IMR-90 (cell line): ENCODE measurements around the gene TP53TG5. TPM values are rescaled to one million over a fixed set of nuclear protein-coding genes. Genes with fewer than 3 reads are reported as not detected.

Source experiments
- ATAC-seq: fragments of 200-7000 bp; cut with Tn5 transposase; 2 replicates; pipeline ENCODE4 v1.9.1; 2020; ENCODE audit warnings: low read depth, mild to moderate bottlenecking, moderate library complexity
- BruUV-seq: library from RNA; stranded (reverse); fragments of 400-500 nt; replicated peaks from 2 replicates; lab custom pipeline; 2021; lab: Mats Ljungman, UMichigan
- CTCF ChIA-PET: fragments of 300-600 bp; formaldehyde crosslinking; extraction: SDS; loops from one replicate; lab custom pipeline; 2021; ENCODE audit warnings: antibody characterized with exemption; lab: Yijun Ruan, JAX
- POLR2A ChIA-PET: fragments of 300-600 bp; sonication (Branson Sonifier 250); formaldehyde crosslinking; loops from one replicate; lab custom pipeline; 2022; ENCODE audit warnings: antibody characterized with exemption; ENCODE audit not compliant: unreplicated experiment; lab: Charles Lee
- DNase-seq: peaks from one replicate; pipeline ENCODE4 v3.0.0; 2013
- H2AFZ ChIP-seq: replicated peaks from 2 replicates; pipeline ENCODE3; 2013; ENCODE audit warnings: low read length, mild to moderate bottlenecking; ENCODE audit not compliant: poor library complexity
- H2AK5ac ChIP-seq: 2 replicates; pipeline ENCODE4 v1.6.1; 2013; ENCODE audit warnings: low read depth, low read length, inconsistent platforms
- H2AK9ac ChIP-seq: replicated peaks from 2 replicates; pipeline ENCODE3; 2013; ENCODE audit warnings: mild to moderate bottlenecking, low read depth, low read length, moderate library complexity; ENCODE audit not compliant: poor library complexity
- H2BK120ac ChIP-seq: 2 replicates; pipeline ENCODE4 v1.6.1; 2013; ENCODE audit warnings: low read depth, low read length, inconsistent platforms
- H2BK15ac ChIP-seq: 3 replicates; pipeline ENCODE4 v1.6.1; 2013; ENCODE audit warnings: low read depth, low read length, inconsistent platforms
- H2BK20ac ChIP-seq: 2 replicates; pipeline ENCODE4 v1.6.1; 2013; ENCODE audit warnings: low read depth, mild to moderate bottlenecking, inconsistent platforms, low read length, moderate library complexity
- H2BK5ac ChIP-seq: 2 replicates; pipeline ENCODE4 v1.6.1; 2013; ENCODE audit warnings: mild to moderate bottlenecking, low read depth, low read length, inconsistent platforms; ENCODE audit not compliant: poor library complexity, severe bottlenecking
- H3K14ac ChIP-seq: replicated peaks from 2 replicates; pipeline ENCODE4 v1.6.1; 2013; ENCODE audit warnings: low read depth, low read length, inconsistent platforms
- H3K18ac ChIP-seq: 2 replicates; pipeline ENCODE4 v1.6.1; 2013; ENCODE audit warnings: low read depth, low read length, control low read depth
- H3K23ac ChIP-seq: 2 replicates; pipeline ENCODE4 v1.6.1; 2013; ENCODE audit warnings: low read depth, low read length, inconsistent platforms
- H3K27ac ChIP-seq: 2 replicates; pipeline ENCODE4 v1.5.1; 2013; ENCODE audit warnings: mild to moderate bottlenecking, control low read depth, low read length; ENCODE audit not compliant: insufficient read depth
- H3K27me3 ChIP-seq: 2 replicates; pipeline ENCODE4 v1.6.1; 2013; ENCODE audit warnings: low read length; ENCODE audit not compliant: control insufficient read depth, insufficient read depth
- H3K36me3 ChIP-seq: 2 replicates; pipeline ENCODE4 v1.6.1; 2013; ENCODE audit warnings: low read length, mixed read lengths; ENCODE audit not compliant: control insufficient read depth, insufficient read depth
- H3K4ac ChIP-seq: 2 replicates; pipeline ENCODE4 v1.6.1; 2013; ENCODE audit warnings: low read depth, low read length, inconsistent platforms
- H3K4me1 ChIP-seq: 2 replicates; pipeline ENCODE4 v1.6.1; 2013; ENCODE audit warnings: low read length, mixed read lengths; ENCODE audit not compliant: control insufficient read depth, insufficient read depth
- H3K4me2 ChIP-seq: 2 replicates; pipeline ENCODE4 v1.6.1; 2013; ENCODE audit warnings: low read depth, mild to moderate bottlenecking, control low read depth, low read length, moderate library complexity
- H3K4me3 ChIP-seq: 2 replicates; pipeline ENCODE4 v1.5.1; 2013; ENCODE audit warnings: low read depth, mild to moderate bottlenecking, control low read depth, low read length, moderate library complexity; ENCODE audit not compliant: insufficient read depth
- H3K56ac ChIP-seq: 2 replicates; pipeline ENCODE4 v1.6.1; 2013; ENCODE audit warnings: low read length, inconsistent platforms; ENCODE audit not compliant: insufficient read depth; ENCODE audit errors: extremely low read depth
- H3K79me1 ChIP-seq, 2 experiments: 2 replicates each; pipeline ENCODE4 v1.6.1; 2013; ENCODE audit warnings: low read length in 2 of 2, inconsistent platforms in 1 of 2, low read depth in 1 of 2
- H3K9ac ChIP-seq: 2 replicates; pipeline ENCODE4 v1.6.1; 2013; ENCODE audit warnings: low read depth, low read length, control low read depth
- H3K9me1 ChIP-seq: 2 replicates; pipeline ENCODE4 v1.6.1; 2013; ENCODE audit warnings: low read length, inconsistent platforms; ENCODE audit not compliant: insufficient read depth
- H3K9me3 ChIP-seq: 2 replicates; pipeline ENCODE4 v1.6.1; 2013; ENCODE audit warnings: low read length; ENCODE audit not compliant: control insufficient read depth, insufficient read depth
- H4K20me1 ChIP-seq: 2 replicates; pipeline ENCODE4 v1.6.1; 2013; ENCODE audit warnings: low read length, inconsistent platforms; ENCODE audit not compliant: insufficient read depth
- H4K5ac ChIP-seq: 2 replicates; pipeline ENCODE4 v1.6.1; 2013; ENCODE audit warnings: mild to moderate bottlenecking, low read depth, low read length, control low read depth
- H4K8ac ChIP-seq, 2 experiments: 2 replicates each; pipeline ENCODE4 v1.6.1; 2013; ENCODE audit warnings: low read depth in 2 of 2, low read length in 2 of 2, control low read depth in 1 of 2, inconsistent platforms in 1 of 2
- H4K91ac ChIP-seq: 2 replicates; pipeline ENCODE4 v1.6.1; 2013; ENCODE audit warnings: low read depth, low read length, inconsistent platforms; ENCODE audit not compliant: insufficient read depth
- BHLHE40 ChIP-seq: fragments of 150-350 bp; IDR thresholded peaks from 2 replicates; pipeline ENCODE4 v1.6.1; 2016; ENCODE audit warnings: mild to moderate bottlenecking, low read depth, low read length
- CEBPB ChIP-seq: IDR thresholded peaks from 2 replicates; pipeline ENCODE4 v1.6.1; 2012; ENCODE audit warnings: low read depth, low read length, improper control_type of control experiment
- CHD1 ChIP-seq: IDR thresholded peaks from 2 replicates; pipeline ENCODE4 v1.6.1; 2012; ENCODE audit warnings: low read depth, low read length, improper control_type of control experiment
- CTCF ChIP-seq: conservative IDR thresholded peaks from 2 replicates; pipeline ENCODE4 v1.5.1; 2012; ENCODE audit warnings: mild to moderate bottlenecking, low read depth, low read length, improper control_type of control experiment
- MAFK ChIP-seq: IDR thresholded peaks from 2 replicates; pipeline ENCODE4 v1.6.1; 2012; ENCODE audit warnings: low read depth, low read length, improper control_type of control experiment
- MAZ ChIP-seq: IDR thresholded peaks from 2 replicates; pipeline ENCODE4 v1.6.1; 2012; ENCODE audit warnings: low read depth, mild to moderate bottlenecking, low read length, improper control_type of control experiment, moderate library complexity, borderline replicate concordance
- MXI1 ChIP-seq: IDR thresholded peaks from 2 replicates; pipeline ENCODE4 v1.6.1; 2012; ENCODE audit warnings: low read depth, mild to moderate bottlenecking, low read length, moderate library complexity, borderline replicate concordance
- NFE2L2 ChIP-seq: fragments of 150-350 bp; IDR thresholded peaks from 2 replicates; pipeline ENCODE4 v1.6.1; 2016; ENCODE audit warnings: low read depth, mild to moderate bottlenecking, low read length
- RCOR1 ChIP-seq: IDR thresholded peaks from 2 replicates; pipeline ENCODE4 v1.6.1; 2012; ENCODE audit warnings: mild to moderate bottlenecking, low read length, improper control_type of control experiment; ENCODE audit not compliant: insufficient replicate concordance
- SMC3 ChIP-seq: fragments of 150-350 bp; IDR thresholded peaks from 2 replicates; pipeline ENCODE4 v1.6.1; 2016; ENCODE audit warnings: low read depth, mild to moderate bottlenecking, antibody characterized with exemption, low read length, moderate library complexity
- USF2 ChIP-seq: fragments of 150-350 bp; IDR thresholded peaks from 2 replicates; pipeline ENCODE4 v1.6.1; 2017; ENCODE audit warnings: mild to moderate bottlenecking, antibody characterized with exemption, low read length, low read depth
- WGBS, 2 experiments: methylation state at CpG; one replicate each; pipeline versions ENCODE4 v1.1.5 to v1.1.7; 2013; ENCODE audit warnings: missing lambda C conversion rate in 2 of 2; ENCODE audit not compliant: insufficient read length in 1 of 2; ENCODE audit errors: extremely low coverage in 2 of 2; 5-methylcytosine and 5-hydroxymethylcytosine counted together
- dilution Hi-C: fragments of 300-500 bp; cut with HindIII; formaldehyde crosslinking; loops from one replicate; pipeline ENCODE4 v1.14.3; 2018; ENCODE audit warnings: low sequenced_read_pairs; ENCODE audit not compliant: unreplicated experiment
- in situ Hi-C: fragments of 300-500 bp; cut with MboI; formaldehyde crosslinking; loops from 3 replicates; pipeline ENCODE4 v1.14.3; 2019; ENCODE audit warnings: low sequenced_read_pairs, inconsistent platforms, mixed read lengths
- intact Hi-C: fragments of 100-400 bp; cut with micrococcal nuclease; formaldehyde crosslinking; loops from 2 replicates; pipeline ENCODE4 v1.10.0; 2022
- polyA plus RNA-seq, 3 experiments: library from polyadenylated mRNA; depleted of rRNA; stranded (reverse); fragments of >200 nt; gene quantifications; 2 replicates each; pipeline ENCODE4 v1.2.3, GENCODE V29; 2012; ENCODE audit warnings: low replicate concordance in 1 of 3
- total RNA-seq: library from RNA; depleted of rRNA; stranded (reverse); fragments of >200 nt; gene quantifications from 2 replicates; pipeline ENCODE4 v1.2.3, GENCODE V29; 2012
- TF ChIP-seq, protein P1 (sequence below): fragments of 150-350 bp; IDR thresholded peaks from 2 replicates; pipeline ENCODE4 v1.6.1; 2016; ENCODE audit warnings: low read depth, mild to moderate bottlenecking, low read length, moderate library complexity, borderline replicate concordance

The TP53TG5 gene
- total and polyA plus RNA-seq, 2 of the 4 experiments (the other 2 are of a cell fraction), result not detected

- no peak for TF ChIP-seq BHLHE40
Measured at GRCh38 chr20:45372646-45373352, 5.3 kb downstream of the TP53TG5 start (continued).

DNA sequence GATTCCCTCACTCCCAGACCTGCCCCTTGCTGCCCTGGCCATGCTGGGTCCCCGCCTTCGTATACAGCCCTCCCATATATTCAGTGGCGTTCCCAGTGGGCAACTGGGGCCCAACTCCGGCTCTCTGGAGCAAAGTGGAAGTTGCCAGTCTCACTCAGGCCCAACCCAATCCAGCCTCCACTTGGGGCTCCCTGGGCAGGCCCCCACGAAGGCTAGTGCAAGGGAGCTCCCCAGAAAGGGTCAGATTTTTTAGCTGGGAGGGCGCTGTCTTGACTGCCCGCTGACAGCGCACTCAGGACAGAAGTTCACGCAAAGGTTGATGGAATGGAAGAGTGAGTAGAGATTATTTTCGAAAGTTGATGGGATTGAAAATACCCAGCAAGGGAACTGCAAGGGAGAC, 5.9 kb downstream of the TP53TG5 start:
- DNase-seq, result no peak
- Histone ChIP-seq H2AFZ (peak overlapping the region; percentile 37), H2AK5ac (no peak overlapping the region), H3K23ac (no peak overlapping the region), H2BK120ac (no peak overlapping the region), H3K14ac (no peak overlapping the region), H3K27me3 (no peaks in the 10 kb centered on the region), H4K91ac (no peak overlapping the region), H4K8ac (no peak overlapping the region), H3K9me1 (no peaks in the 10 kb centered on the region), H3K56ac (no peak overlapping the region), H3K4me1 (no peaks in the 10 kb centered on the region; the same call in 1 of the 2 replicates), H3K4me2 (no peak overlapping the region), H2BK5ac (no peak overlapping the region), H4K20me1 (no peaks in the 10 kb centered on the region), H3K18ac (no peak overlapping the region), H3K4ac (no peak overlapping the region), H3K9me3 (no peaks in the 10 kb centered on the region), H3K79me1 (peaks cover 0 to 3% of the 10 kb centered on the region in 2 experiments; a peak in 2 of 4 replicates), H2BK20ac (no peak overlapping the region), H2BK15ac (no peak overlapping the region), H4K5ac (no peak overlapping the region), H3K36me3 (peaks cover 7% of the 10 kb centered on the region), H2AK9ac (no peak overlapping the region), H3K4me3 (no peak overlapping the region), H3K9ac (no peak overlapping the region), H3K27ac (no peak overlapping the region)
- in situ Hi-C loops (no loop called here), dilution Hi-C loops (no loop called here), intact Hi-C loops (no loop called here)
- WGBS, 2 experiments, result 70% methylated on average over 5 of the region's 10 CpGs; no CpG with 5 or more reads in 1 of the 2 experiments
- ChIA-PET CTCF (interaction anchor here (1.3 to 2.1 kb wide), 3 partner anchors 9 to 399 kb away, joined by 3 to 6 read pairs (median 5); partner anchors contain the start of gene SYS1), POLR2A (interaction anchor here (1.2 kb wide), 1 partner anchor 9 kb away, joined by 4 read pairs; the partner anchor contains the start of gene SYS1)
- ATAC-seq, result no peak
- no TSS peak for BruUV-seq
- TF ChIP-seq CTCF (no peak), USF2 (no peak), RCOR1 (no peak), MXI1 (no peak), MAFK (no peak), SMC3 (no peak), CEBPB (no peak), NFE2L2 (no peak), CHD1 (no peak), BHLHE40 (no peak), MAZ (no peak)
- TF ChIP-seq, protein P1, sequence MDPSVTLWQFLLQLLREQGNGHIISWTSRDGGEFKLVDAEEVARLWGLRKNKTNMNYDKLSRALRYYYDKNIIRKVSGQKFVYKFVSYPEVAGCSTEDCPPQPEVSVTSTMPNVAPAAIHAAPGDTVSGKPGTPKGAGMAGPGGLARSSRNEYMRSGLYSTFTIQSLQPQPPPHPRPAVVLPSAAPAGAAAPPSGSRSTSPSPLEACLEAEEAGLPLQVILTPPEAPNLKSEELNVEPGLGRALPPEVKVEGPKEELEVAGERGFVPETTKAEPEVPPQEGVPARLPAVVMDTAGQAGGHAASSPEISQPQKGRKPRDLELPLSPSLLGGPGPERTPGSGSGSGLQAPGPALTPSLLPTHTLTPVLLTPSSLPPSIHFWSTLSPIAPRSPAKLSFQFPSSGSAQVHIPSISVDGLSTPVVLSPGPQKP, result no peak
